Stimulated activated memory B cell treated with anti-CD40 and anti-IgM and Interleukin-4, amounts not matched to agents 10 μg/mL and 1 μg/mL and 100 μg/mL, for 72 hours (primary cell): Measurements from ENCODE around the gene LGI1.
"Not testable (repeated sequence)": the region's sequence is repeated elsewhere in the genome, so short reads cannot be mapped to it uniquely, and the experiment has no call there.

ENCODE experiments used
- ATAC-seq: fragments of 150-1000 bp; cut with Tn5 transposase; 2 replicates; pipeline ENCODE4 v1.10.0; 2021
- H3K27ac Mint-ChIP-seq: one replicate; pipeline ENCODE4 v1.8.0; 2022; ENCODE audit warnings: mild to moderate bottlenecking, mixed read lengths
- H3K27me3 Mint-ChIP-seq: one replicate; pipeline ENCODE4 v1.8.0; 2022; ENCODE audit warnings: mixed read lengths
- H3K36me3 Mint-ChIP-seq: one replicate; pipeline ENCODE4 v1.8.0; 2022; ENCODE audit warnings: mixed read lengths
- H3K4me1 Mint-ChIP-seq: one replicate; pipeline ENCODE4 v1.8.0; 2022; ENCODE audit warnings: mixed read lengths
- H3K4me3 Mint-ChIP-seq: one replicate; pipeline ENCODE4 v1.8.0; 2022; ENCODE audit warnings: mild to moderate bottlenecking, moderate library complexity, mixed read lengths
- H3K9me3 Mint-ChIP-seq: one replicate; pipeline ENCODE4 v1.8.0; 2022; ENCODE audit warnings: mixed read lengths

Gene LGI1

DNA sequence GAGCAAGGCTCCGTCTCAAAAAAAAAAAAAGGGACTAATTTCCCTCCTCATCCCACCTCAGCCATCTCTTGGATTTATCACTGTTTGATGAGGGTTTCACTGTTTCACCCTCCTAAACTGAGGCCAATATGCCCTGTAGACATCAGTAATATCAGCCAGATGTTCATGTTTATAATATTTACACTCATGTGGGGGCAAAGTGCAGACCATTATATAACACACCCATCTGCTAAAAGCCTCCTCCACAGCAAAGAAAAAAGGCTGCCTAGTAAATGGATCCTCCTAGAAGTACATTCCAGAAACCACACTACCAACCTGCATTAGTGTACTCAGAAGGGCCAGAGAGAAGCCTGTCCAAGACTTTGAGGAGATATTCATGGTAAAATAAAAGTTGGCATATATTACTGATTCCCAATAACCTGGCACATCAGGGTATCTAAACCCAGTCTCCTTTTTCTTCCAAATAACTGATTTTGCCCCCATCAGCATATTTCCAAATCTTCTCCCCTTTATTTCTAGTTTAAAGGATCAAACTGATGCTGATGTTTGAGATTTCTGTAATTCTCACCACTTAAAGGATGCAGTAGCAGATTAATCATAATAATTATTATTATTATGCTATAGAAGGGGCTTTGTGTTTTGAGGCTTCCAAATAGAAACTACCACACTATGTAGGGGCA is 55.1 kb downstream of the LGI1 start:
- H3K4me3 Mint-ChIP-seq, result no peak overlapping the region
- no peak for ATAC-seq
- H3K36me3 Mint-ChIP-seq, result no peaks in the 10 kb centered on the region
- H3K9me3 Mint-ChIP-seq, result no peaks in the 10 kb centered on the region
- no peak overlapping the region for H3K27ac Mint-ChIP-seq
- peaks cover 33% of the 10 kb centered on the region for H3K27me3 Mint-ChIP-seq
- peaks cover 13% of the 10 kb centered on the region for H3K4me1 Mint-ChIP-seq

DNA sequence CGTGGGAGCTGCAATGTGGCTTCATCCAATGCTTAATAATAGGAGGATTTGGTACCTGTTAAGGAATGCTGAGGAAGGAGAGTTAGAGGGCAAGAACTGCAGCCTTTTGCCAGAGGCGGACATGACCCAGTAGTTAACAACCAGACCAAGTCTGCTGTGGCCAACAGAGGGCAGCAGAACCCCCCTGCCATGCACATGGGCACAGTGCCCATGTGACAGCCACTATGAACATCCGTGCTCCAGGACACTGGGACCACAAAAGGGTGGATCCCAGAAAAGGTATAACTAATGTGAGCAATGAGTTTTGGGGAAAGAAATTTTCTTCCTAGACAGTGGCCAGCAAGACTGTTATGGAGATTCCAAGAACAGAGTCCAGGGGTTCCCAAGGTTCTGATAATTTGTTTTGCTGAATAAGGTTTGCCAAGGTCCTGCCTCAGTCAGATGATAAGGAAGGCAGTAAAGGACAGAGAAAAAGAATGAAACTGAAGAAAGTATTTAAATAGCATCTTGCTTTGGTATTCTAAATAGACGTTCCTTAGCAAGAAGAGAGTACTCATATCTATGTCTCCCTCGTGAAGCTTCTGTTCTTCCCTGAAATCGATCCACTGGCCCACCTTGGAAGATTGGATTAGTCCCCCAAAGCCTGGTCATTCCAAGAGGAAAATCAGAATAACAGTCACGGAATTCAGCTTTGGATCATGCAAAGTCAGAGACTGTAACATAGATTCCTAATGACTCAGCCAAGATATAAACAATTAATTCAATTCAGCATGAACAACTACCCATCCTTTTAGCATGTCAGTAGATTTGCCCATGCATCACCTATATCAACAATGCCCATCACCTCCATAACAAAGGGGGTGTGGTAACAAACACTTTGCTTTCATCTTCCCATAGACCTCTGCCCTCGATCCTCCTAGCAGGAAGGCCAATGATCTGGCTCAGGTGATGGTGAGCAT is 56.0 kb downstream of the LGI1 start:
- H3K27ac Mint-ChIP-seq, result no peak overlapping the region
- no peaks in the 10 kb centered on the region for H3K9me3 Mint-ChIP-seq
- H3K27me3 Mint-ChIP-seq, result peaks cover 42% of the 10 kb centered on the region
- peaks cover 13% of the 10 kb centered on the region for H3K4me1 Mint-ChIP-seq
- peak; percentile 74 for ATAC-seq
- H3K36me3 Mint-ChIP-seq, result no peaks in the 10 kb centered on the region
- H3K4me3 Mint-ChIP-seq, result no peak overlapping the region

DNA sequence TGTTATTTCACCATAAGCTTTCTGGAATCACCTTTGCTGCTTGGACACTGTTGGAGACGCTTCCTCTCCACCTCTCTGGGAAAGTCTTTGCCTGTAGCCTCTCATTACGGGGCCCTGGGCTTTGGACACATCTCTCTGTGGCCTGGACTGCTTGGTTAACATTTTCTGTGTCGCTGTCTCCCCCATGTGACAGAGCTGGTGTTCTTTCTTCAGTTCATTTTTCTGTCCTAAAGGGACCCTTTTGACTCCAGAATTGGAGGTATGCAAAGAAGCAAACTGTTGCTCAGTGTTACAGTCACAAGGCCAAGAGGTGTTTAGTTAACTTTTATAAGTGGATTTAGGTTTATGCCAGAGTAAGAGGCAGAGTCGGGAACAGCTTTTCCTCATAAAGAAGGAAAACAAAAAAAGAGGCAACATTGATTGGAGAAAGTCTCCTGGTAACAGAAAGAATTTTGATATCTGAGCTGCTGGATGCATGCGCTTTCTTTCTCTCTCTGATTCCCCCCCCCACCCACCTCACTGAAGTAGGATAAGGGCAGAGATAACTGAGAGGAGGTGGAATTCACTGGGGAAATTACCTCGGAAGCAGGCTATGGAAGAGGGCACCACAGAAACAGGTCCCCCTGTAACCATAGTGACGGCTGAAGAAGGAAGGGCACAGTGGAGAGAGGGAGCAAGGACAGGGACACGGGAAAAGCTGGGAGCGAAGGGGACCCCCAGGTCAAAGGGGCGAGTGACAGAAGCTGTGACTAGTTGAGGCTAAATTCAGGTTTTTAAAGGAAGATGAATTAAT is 57.8 kb downstream of the LGI1 start:
- Mint-ChIP-seq H3K4me1 (peaks cover 13% of the 10 kb centered on the region), H3K36me3 (no peaks in the 10 kb centered on the region), H3K9me3 (peaks cover 5% of the 10 kb centered on the region), H3K4me3 (no peak overlapping the region), H3K27me3 (peaks cover 45% of the 10 kb centered on the region), H3K27ac (peak overlapping the region; percentile 9)
- no peak for ATAC-seq

DNA sequence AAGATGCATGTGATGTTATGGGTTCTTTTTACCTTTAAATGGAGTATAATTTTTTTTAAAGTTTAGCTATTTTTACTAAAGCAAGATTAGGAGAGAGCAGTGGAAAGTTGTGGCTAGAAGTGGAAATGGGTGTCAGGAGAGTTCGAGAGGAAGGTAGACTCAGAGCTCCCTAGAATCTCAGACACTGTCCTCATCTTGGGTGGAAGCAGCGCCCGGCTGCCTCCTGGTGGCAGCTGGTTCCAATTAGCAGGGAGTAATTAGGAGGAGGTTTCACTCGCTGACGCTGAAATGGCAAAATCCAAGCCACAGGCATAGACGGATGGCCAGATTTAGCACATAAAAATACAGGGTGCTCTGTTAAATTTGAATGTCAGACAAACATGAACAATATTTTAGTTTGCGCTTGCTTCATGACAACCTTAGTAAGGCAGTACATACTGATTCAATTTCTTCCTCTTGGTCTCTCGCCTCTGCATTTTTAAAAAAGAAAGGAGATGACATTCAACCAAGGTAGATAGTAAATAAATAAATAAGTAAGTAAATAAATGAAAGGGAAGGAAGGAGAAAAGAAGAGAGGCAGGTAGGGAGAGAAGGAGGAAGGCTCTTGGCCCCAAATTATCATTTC is 58.5 kb downstream of the LGI1 start:
- peaks cover 5% of the 10 kb centered on the region for H3K9me3 Mint-ChIP-seq
- H3K27me3 Mint-ChIP-seq, result peaks cover 45% of the 10 kb centered on the region
- H3K4me1 Mint-ChIP-seq, result peaks cover 13% of the 10 kb centered on the region
- no peak overlapping the region for H3K27ac Mint-ChIP-seq
- no peaks in the 10 kb centered on the region for H3K36me3 Mint-ChIP-seq
- peak; percentile 67 for ATAC-seq
- no peak overlapping the region for H3K4me3 Mint-ChIP-seq

DNA sequence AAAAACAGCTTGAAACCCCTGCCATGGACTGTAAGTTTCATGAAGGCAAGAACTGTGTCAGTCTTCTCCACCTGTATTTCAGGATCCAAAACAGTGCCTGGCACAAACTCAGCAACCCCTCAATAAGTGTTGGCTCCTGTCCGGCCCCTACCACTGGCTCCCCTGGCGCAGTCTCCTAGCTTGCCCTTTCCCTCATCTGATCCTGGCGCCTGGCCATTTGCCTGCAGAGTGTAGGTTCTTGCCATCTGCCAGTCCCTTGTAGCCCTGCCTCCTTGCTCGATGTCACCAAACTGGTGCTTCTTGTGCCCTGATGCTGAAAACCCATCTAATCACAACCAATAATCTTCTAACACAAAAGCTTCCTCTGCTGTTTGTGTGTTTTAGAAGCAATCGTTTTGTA is 60.4 kb downstream of the LGI1 start:
- peaks cover 13% of the 10 kb centered on the region for H3K4me1 Mint-ChIP-seq

DNA sequence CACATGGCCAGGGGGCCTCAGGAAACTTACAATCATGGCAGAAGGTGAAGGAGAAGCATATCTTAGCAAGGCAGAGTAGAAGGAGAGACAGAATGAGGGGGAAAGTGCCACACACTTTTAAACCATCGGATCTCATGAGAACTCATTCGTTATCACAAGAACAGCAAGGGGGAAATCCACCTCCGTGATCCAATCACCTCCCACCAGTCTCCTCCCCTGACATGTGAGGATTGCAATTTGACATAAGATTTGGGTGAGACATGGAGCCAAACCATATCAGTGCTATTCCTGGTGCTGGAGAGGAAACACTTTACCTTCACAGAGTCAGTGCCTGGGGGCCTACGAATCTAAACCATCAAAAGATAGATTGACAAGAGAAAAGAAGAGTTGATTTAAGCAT is 61.8 kb downstream of the LGI1 start:
- Mint-ChIP-seq H3K9me3 (peaks cover 5% of the 10 kb centered on the region), H3K4me1 (peaks cover 13% of the 10 kb centered on the region), H3K4me3 (no peak overlapping the region), H3K36me3 (no peaks in the 10 kb centered on the region), H3K27me3 (peaks cover 45% of the 10 kb centered on the region), H3K27ac (no peak overlapping the region)
- ATAC-seq, result no peak

More for the DNA sequence above, 60.4 kb downstream of the LGI1 start:
- H3K9me3 Mint-ChIP-seq, result peaks cover 5% of the 10 kb centered on the region
- ATAC-seq, result no peak
- no peak overlapping the region for H3K27ac Mint-ChIP-seq
- peaks cover 45% of the 10 kb centered on the region for H3K27me3 Mint-ChIP-seq
- H3K36me3 Mint-ChIP-seq, result no peaks in the 10 kb centered on the region
- no peak overlapping the region for H3K4me3 Mint-ChIP-seq

DNA sequence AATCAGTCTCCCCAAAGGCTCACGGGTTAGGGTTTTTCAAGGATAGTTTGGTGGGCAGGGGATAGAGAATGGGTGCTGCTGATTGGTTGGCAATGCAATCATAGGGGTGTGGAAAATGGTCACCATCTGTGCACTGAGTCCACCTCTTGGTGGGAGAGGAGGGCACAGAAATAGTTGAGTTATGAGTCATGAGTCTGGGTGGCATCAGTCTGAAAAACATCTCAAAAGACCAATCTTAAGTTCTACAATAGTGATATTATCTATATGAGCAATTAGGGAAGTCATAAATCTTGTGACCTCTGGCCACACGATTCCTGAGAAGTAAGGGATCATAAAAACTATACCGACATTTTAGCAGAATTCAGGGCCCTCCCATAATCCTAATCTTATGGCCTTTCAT is 62.7 kb downstream of the LGI1 start:
- peaks cover 47% of the 10 kb centered on the region for H3K27me3 Mint-ChIP-seq
- no peak for ATAC-seq
- peaks cover 5% of the 10 kb centered on the region for H3K9me3 Mint-ChIP-seq
- H3K36me3 Mint-ChIP-seq, result no peaks in the 10 kb centered on the region
- no peak overlapping the region for H3K4me3 Mint-ChIP-seq
- peaks cover 9% of the 10 kb centered on the region for H3K4me1 Mint-ChIP-seq
- H3K27ac Mint-ChIP-seq, result no peak overlapping the region

DNA sequence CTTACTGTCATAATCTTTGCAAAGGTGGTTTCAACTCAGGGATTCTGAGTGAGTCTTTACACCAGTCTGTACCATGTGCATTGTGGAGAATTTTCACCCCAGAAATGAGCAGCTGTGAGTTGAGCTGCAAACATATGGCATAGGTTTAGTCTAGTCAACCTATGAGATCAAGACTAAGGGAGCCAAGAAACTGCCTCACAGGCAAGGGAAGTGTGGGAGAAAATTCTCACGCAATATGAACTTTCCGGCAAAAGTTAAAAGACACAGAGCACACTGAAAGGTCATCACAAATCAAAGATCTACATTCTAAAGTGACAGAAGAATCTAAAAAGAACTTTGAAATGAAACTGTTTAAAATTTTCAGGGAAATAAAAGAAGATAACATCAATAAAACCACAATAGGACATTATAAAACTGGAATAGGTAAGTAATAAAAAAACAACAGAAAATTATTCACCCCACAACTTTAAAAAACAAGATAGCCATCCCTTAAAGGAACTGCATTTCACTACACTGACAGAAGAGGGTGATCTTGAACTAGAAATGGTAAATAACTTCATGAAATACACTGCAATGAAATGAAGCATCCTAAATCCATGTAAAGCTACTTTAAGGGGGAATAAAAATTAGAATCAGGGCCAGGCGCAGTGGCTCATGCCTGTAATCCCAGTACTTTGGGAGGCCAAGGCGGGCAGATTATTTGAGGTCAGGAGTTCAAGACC is 63.5 kb downstream of the LGI1 start:
- no peak overlapping the region for H3K4me3 Mint-ChIP-seq
- peaks cover 1% of the 10 kb centered on the region for H3K4me1 Mint-ChIP-seq
- H3K36me3 Mint-ChIP-seq, result no peaks in the 10 kb centered on the region
- no peak for ATAC-seq
- H3K27me3 Mint-ChIP-seq, result peaks cover 39% of the 10 kb centered on the region
- H3K27ac Mint-ChIP-seq, result no peak overlapping the region
- peaks cover 5% of the 10 kb centered on the region for H3K9me3 Mint-ChIP-seq

DNA sequence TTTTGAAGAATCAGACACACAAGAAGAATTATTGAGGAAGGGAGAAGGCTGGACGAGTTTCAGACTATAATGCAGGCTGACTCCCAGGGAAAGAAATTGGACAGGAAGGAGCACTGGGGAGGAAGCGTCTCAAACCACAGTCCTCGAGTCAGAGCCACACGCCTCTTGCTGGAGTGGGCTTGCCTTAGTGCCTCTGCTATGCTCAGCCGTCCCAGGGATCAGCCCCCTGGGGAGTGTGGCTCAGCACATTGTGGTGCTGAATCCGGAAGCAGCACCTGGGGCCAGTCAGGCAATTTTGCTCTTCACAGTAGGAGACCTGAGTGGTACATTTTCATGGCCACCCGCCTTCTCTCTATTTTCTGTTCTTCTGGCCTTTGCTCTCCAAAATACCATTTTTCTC is 68.6 kb downstream of the LGI1 start:
- Mint-ChIP-seq H3K4me1 (no peaks in the 10 kb centered on the region), H3K9me3 (no peaks in the 10 kb centered on the region), H3K27ac (no peak overlapping the region), H3K4me3 (no peak overlapping the region), H3K27me3 (peaks cover 12% of the 10 kb centered on the region), H3K36me3 (no peaks in the 10 kb centered on the region)
- ATAC-seq, result no peak

DNA sequence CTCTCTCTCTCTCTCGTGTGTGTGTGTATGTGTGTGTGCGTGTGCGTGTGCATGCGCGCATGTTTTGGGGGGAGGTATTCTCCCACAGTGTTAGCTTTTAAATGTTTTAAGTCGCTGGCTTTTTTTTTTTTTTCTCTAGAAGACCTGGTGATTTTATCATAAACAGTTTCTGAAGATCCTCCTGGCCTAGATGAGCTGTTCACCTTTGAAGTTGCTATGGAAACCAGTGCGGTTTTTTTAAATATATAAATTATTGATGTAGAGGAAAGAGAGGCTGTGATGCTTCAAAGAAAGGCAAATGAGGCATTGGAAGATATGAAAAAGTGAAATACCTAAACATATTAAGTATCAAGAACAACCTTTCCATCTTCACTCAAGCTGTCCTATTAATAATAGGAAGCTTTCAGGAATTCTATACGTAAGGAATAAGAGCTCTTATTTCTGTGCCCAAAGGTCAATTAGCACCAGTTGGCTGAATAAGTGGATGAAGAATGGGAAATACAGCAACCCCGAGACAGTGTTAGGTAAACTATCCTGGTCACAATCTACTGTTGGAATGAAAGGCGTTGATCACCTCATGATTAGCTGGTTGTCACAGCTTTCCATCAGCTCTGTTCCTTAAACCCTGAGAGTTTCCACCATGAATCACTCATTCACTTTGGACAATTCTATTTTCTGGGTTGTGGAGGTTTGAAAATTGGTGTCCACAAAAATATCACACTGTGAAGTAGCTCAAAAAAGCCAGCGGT is 69.5 kb downstream of the LGI1 start:
- no peaks in the 10 kb centered on the region for H3K4me1 Mint-ChIP-seq
- H3K36me3 Mint-ChIP-seq, result no peaks in the 10 kb centered on the region
- no peaks in the 10 kb centered on the region for H3K9me3 Mint-ChIP-seq
- no peak overlapping the region for H3K27ac Mint-ChIP-seq
- no peak for ATAC-seq
- H3K4me3 Mint-ChIP-seq, result no peak overlapping the region
- H3K27me3 Mint-ChIP-seq, result peaks cover 15% of the 10 kb centered on the region

DNA sequence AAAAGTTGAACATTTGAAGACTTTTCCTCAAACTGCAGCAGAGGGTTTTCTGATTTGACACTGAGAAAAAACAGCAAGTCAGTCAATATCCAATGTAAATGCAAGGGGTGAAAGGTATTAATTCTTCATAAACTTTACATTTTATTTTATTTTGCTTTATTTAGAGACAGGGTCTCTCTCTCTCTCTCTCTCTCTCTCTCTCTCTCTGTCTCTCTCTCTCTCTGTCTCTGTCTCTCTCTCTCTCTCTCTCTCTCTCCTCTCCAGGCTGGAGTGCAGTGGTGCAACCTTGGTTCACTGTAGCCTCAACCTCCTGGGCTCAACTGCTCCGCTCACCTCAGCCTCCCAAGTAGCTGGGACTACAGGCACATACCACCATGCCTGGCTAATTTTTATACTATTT is 73.3 kb downstream of the LGI1 start:
- ATAC-seq, H3K36me3 Mint-ChIP-seq, H3K27ac Mint-ChIP-seq, H3K4me1 Mint-ChIP-seq, H3K4me3 Mint-ChIP-seq, H3K9me3 Mint-ChIP-seq, H3K27me3 Mint-ChIP-seq: not testable (repeated sequence)

DNA sequence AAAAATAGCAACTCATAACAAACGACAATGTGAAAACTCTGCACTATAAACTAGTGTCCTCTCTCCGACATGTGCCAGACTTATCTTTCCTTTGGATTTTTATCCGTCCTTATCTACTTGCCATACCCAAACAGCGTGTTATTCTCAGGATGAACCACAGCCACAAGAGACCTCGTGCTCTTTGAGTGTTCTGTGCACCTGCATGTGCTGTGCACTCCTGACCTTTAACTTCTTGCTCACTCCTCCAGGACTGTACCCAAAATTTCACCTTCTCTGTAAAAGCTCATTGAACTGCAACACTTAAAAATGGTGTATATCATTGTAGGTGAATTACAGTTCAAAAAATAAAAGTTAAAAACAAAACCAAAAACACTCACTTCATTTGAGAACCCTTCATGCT is 78.0 kb downstream of the LGI1 start:
- H3K27ac Mint-ChIP-seq, result no peak overlapping the region
- H3K27me3 Mint-ChIP-seq, result peaks cover 18% of the 10 kb centered on the region
- H3K4me3 Mint-ChIP-seq, result no peak overlapping the region
- no peaks in the 10 kb centered on the region for H3K36me3 Mint-ChIP-seq
- no peaks in the 10 kb centered on the region for H3K4me1 Mint-ChIP-seq
- H3K9me3 Mint-ChIP-seq, result peaks cover 10% of the 10 kb centered on the region
- no peak for ATAC-seq

DNA sequence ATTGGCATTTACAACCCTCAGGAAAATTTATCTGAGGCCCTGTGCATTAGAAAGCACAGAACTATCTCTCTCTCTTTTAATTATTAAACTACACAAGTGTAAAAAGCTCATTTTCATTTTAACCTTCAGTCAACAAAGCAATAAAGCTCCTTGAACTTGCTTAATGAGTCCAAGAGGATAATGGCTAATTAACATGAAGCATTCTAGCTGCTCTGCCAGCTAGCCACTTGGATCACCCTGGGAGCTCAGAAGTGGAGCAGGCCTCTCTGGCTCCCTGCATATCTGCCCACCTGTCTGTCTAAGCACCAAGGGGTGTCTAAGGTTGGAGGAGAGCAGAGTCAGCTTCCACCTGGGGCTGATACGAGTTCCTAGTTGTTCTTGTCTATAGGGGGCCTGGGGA is 80.1 kb downstream of the LGI1 start:
- ATAC-seq, result no peak
- Mint-ChIP-seq H3K4me1 (no peaks in the 10 kb centered on the region), H3K27me3 (peaks cover 10% of the 10 kb centered on the region), H3K4me3 (no peak overlapping the region), H3K9me3 (peaks cover 8% of the 10 kb centered on the region), H3K36me3 (no peaks in the 10 kb centered on the region), H3K27ac (no peak overlapping the region)

DNA sequence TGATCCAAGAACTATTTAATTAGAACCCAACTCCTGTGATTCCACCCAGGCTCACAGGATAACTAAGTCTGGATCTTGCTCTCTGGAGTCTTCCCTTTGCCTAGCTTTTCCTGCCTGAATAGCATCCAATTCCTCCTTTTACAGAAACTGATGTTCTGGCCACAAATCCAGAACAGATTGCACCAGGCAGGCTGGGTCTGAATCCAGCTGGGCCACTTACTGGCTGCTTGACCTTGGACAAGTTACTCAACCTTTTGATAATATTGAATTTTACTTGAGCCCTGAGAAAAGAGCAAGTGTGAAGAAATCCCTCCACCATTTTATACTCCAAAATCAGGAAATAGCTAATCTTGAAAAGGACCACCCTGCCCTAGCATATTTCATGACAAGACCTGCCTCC is 80.5 kb downstream of the LGI1 start:
- no peaks in the 10 kb centered on the region for H3K36me3 Mint-ChIP-seq
- ATAC-seq, result no peak
- H3K27ac Mint-ChIP-seq, result no peak overlapping the region
- no peaks in the 10 kb centered on the region for H3K4me1 Mint-ChIP-seq
- H3K9me3 Mint-ChIP-seq, result peaks cover 5% of the 10 kb centered on the region
- peaks cover 10% of the 10 kb centered on the region for H3K27me3 Mint-ChIP-seq
- H3K4me3 Mint-ChIP-seq, result no peak overlapping the region
